SJCRH30 (cell line): Measurements from ENCODE around the gene PLEKHG5. TPM values are rescaled to one million over a fixed set of nuclear protein-coding genes. Genes with fewer than 3 reads are reported as not detected.

Experiments used
- DNase-seq, 2 experiments: peaks; one replicate each; pipeline ENCODE4 v3.0.0-alpha.2; 2015 to 2020
- H3K27ac ChIP-seq: fragments of 250-450 bp; sonication (Bioruptor Pico); 2 replicates; pipeline ENCODE4 v1.5.1; 2020; ENCODE audit warnings: mild to moderate bottlenecking, moderate library complexity
- H3K27me3 ChIP-seq: fragments of 250-450 bp; sonication (Bioruptor Pico); 2 replicates; pipeline ENCODE4 v1.5.1; 2020; ENCODE audit warnings: mild to moderate bottlenecking, moderate library complexity
- H3K36me3 ChIP-seq: fragments of 250-450 bp; sonication (Bioruptor Pico); 2 replicates; pipeline ENCODE4 v1.5.1; 2020; ENCODE audit warnings: mild to moderate bottlenecking, moderate library complexity
- H3K4me1 ChIP-seq: fragments of 250-450 bp; sonication (Bioruptor Pico); 2 replicates; pipeline ENCODE4 v1.5.1; 2020; ENCODE audit warnings: mild to moderate bottlenecking, moderate library complexity
- H3K4me3 ChIP-seq: fragments of 250-450 bp; sonication (Bioruptor Pico); 2 replicates; pipeline ENCODE4 v1.5.1; 2020; ENCODE audit warnings: mild to moderate bottlenecking, moderate library complexity
- H3K9me3 ChIP-seq: fragments of 250-450 bp; sonication (Bioruptor Pico); replicated peaks from 2 replicates; pipeline ENCODE4 v1.5.1; 2020; ENCODE audit warnings: mild to moderate bottlenecking, moderate library complexity
- total RNA-seq: library from RNA; depleted of rRNA; stranded (reverse); fragments of >200 nt; shearing (Covaris generic); gene quantifications from 2 replicates; pipeline ENCODE4 v1.2.3, GENCODE V29; 2014; rRNA removed

Gene PLEKHG5
- total RNA-seq, result 3.7 and 5.3 TPM in 2 replicates

- Histone ChIP-seq H3K9me3 (no peaks in the 10 kb centered on the region), H3K27me3 (0 out of 2 replicates have a peak, but pooled peaks cover 4% of the 10 kb centered on the region), H3K4me3 (peak within 1 kb of the TSS; percentile 72), H3K4me1 (peaks cover 15% of the 10 kb centered on the region), H3K36me3 (no peaks in the 10 kb centered on the region), H3K27ac (peak within 1 kb of the TSS; percentile 36; the same call in 1 of the 2 replicates)
- no peak for DNase-seq
Observed at GRCh38 chr1:6491480-6491962, at the start of gene PLEKHG5. Gene PLEKHG5, minus strand, starts transcription at chr1:6491667. Its CDS starts 14,096 bp downstream, at chr1:6477571.

- Histone ChIP-seq H3K36me3 (peaks cover 46% of the 10 kb centered on the region), H3K27me3 (no peaks in the 10 kb centered on the region), H3K4me1 (no peaks in the 10 kb centered on the region), H3K4me3 (no peak overlapping the region), H3K9me3 (no peaks in the 10 kb centered on the region), H3K27ac (no peak overlapping the region)
- DNase-seq, result no peak
Observed at GRCh38 chr1:6538956-6539355, 47.5 kb upstream of the PLEKHG5 start.

GRCh38 chr1:6536291-6536690, 44.8 kb upstream of the PLEKHG5 start:
- Histone ChIP-seq H3K9me3 (no peaks in the 10 kb centered on the region), H3K27ac (no peak overlapping the region), H3K4me3 (no peak overlapping the region), H3K36me3 (peaks cover 57% of the 10 kb centered on the region), H3K27me3 (no peaks in the 10 kb centered on the region), H3K4me1 (no peaks in the 10 kb centered on the region)
- DNase-seq, result no peak

GRCh38 chr1:6535214-6535613, 43.7 kb upstream of the PLEKHG5 start:
- Histone ChIP-seq H3K27me3 (no peaks in the 10 kb centered on the region), H3K4me1 (no peaks in the 10 kb centered on the region), H3K4me3 (no peak overlapping the region), H3K9me3 (no peaks in the 10 kb centered on the region), H3K36me3 (peaks cover 60% of the 10 kb centered on the region), H3K27ac (no peak overlapping the region)
- no peak for DNase-seq

- peaks cover 67% of the 10 kb centered on the region for H3K36me3 ChIP-seq
- no peak overlapping the region for H3K4me3 ChIP-seq
- no peaks in the 10 kb centered on the region for H3K4me1 ChIP-seq
- no peaks in the 10 kb centered on the region for H3K27me3 ChIP-seq
- no peak overlapping the region for H3K27ac ChIP-seq
- no peak for DNase-seq
- H3K9me3 ChIP-seq, result no peaks in the 10 kb centered on the region
Observed at GRCh38 chr1:6534248-6534822, 42.9 kb upstream of the PLEKHG5 start.

GRCh38 chr1:6531996-6532395, 40.5 kb upstream of the PLEKHG5 start:
- Histone ChIP-seq H3K4me3 (no peak overlapping the region), H3K36me3 (peaks cover 74% of the 10 kb centered on the region), H3K9me3 (no peaks in the 10 kb centered on the region), H3K27ac (no peak overlapping the region), H3K27me3 (no peaks in the 10 kb centered on the region), H3K4me1 (no peaks in the 10 kb centered on the region)
- no peak for DNase-seq

GRCh38 chr1:6530504-6531160, 39.2 kb upstream of the PLEKHG5 start:
- H3K4me3 ChIP-seq, result no peak overlapping the region
- no peak overlapping the region for H3K27ac ChIP-seq
- H3K36me3 ChIP-seq, result peaks cover 82% of the 10 kb centered on the region
- no peaks in the 10 kb centered on the region for H3K4me1 ChIP-seq
- DNase-seq, result no peak
- H3K27me3 ChIP-seq, result no peaks in the 10 kb centered on the region
- no peaks in the 10 kb centered on the region for H3K9me3 ChIP-seq

GRCh38 chr1:6528492-6528891, 37.0 kb upstream of the PLEKHG5 start:
- no peak for DNase-seq
- no peaks in the 10 kb centered on the region for H3K9me3 ChIP-seq
- H3K36me3 ChIP-seq, result peaks cover 84% of the 10 kb centered on the region
- no peaks in the 10 kb centered on the region for H3K4me1 ChIP-seq
- no peak overlapping the region for H3K27ac ChIP-seq
- H3K4me3 ChIP-seq, result no peak overlapping the region
- no peaks in the 10 kb centered on the region for H3K27me3 ChIP-seq

GRCh38 chr1:6526316-6526715, 34.8 kb upstream of the PLEKHG5 start:
- peaks cover 62% of the 10 kb centered on the region for H3K36me3 ChIP-seq

GRCh38 chr1:6523566-6523965, 32.1 kb upstream of the PLEKHG5 start:
- Histone ChIP-seq H3K4me1 (peaks cover 17% of the 10 kb centered on the region), H3K4me3 (no peak overlapping the region), H3K36me3 (peaks cover 36% of the 10 kb centered on the region), H3K9me3 (no peaks in the 10 kb centered on the region), H3K27ac (no peak overlapping the region), H3K27me3 (no peaks in the 10 kb centered on the region)
- DNase-seq, result peak; percentile 48 to 77

More at GRCh38 chr1:6526316-6526715, 34.8 kb upstream of the PLEKHG5 start:
- no peak for DNase-seq
- Histone ChIP-seq H3K27ac (no peak overlapping the region), H3K9me3 (no peaks in the 10 kb centered on the region), H3K27me3 (no peaks in the 10 kb centered on the region), H3K4me1 (no peaks in the 10 kb centered on the region), H3K4me3 (no peak overlapping the region)

- Histone ChIP-seq H3K36me3 (peaks cover 25% of the 10 kb centered on the region), H3K4me1 (peaks cover 19% of the 10 kb centered on the region), H3K27ac (no peak overlapping the region), H3K27me3 (no peaks in the 10 kb centered on the region), H3K4me3 (no peak overlapping the region), H3K9me3 (no peaks in the 10 kb centered on the region)
- no peak for DNase-seq
Observed at GRCh38 chr1:6521536-6521935, 30.1 kb upstream of the PLEKHG5 start.

GRCh38 chr1:6519935-6520671, 28.6 kb upstream of the PLEKHG5 start:
- peak; percentile 94 to 96 for DNase-seq

GRCh38 chr1:6519491-6519934, 28.0 kb upstream of the PLEKHG5 start:
- H3K4me1 ChIP-seq, result peaks cover 24% of the 10 kb centered on the region
- H3K9me3 ChIP-seq, result no peaks in the 10 kb centered on the region
- no peaks in the 10 kb centered on the region for H3K27me3 ChIP-seq
- peak; percentile 67 to 72 for DNase-seq
- peak overlapping the region; percentile 5; the same call in 1 of the 2 replicates for H3K27ac ChIP-seq
- H3K36me3 ChIP-seq, result peaks cover 7% of the 10 kb centered on the region
- peak overlapping the region; percentile 7; the same call in 1 of the 2 replicates for H3K4me3 ChIP-seq

More at GRCh38 chr1:6519935-6520671, 28.6 kb upstream of the PLEKHG5 start:
- H3K27me3 ChIP-seq, result no peaks in the 10 kb centered on the region
- H3K4me3 ChIP-seq, result peak overlapping the region; percentile 7; the same call in 1 of the 2 replicates
- peaks cover 10% of the 10 kb centered on the region for H3K36me3 ChIP-seq
- peaks cover 24% of the 10 kb centered on the region for H3K4me1 ChIP-seq
- peak overlapping the region; percentile 5; the same call in 1 of the 2 replicates for H3K27ac ChIP-seq
- no peaks in the 10 kb centered on the region for H3K9me3 ChIP-seq

- Histone ChIP-seq H3K4me1 (peaks cover 41% of the 10 kb centered on the region), H3K4me3 (no peak overlapping the region), H3K36me3 (no peaks in the 10 kb centered on the region), H3K9me3 (no peaks in the 10 kb centered on the region), H3K27ac (no peak overlapping the region), H3K27me3 (no peaks in the 10 kb centered on the region)
- peak in 1 of 2 experiments; percentile 13 for DNase-seq
Observed at GRCh38 chr1:6517435-6517851, 26.0 kb upstream of the PLEKHG5 start.

- no peaks in the 10 kb centered on the region for H3K9me3 ChIP-seq
- H3K36me3 ChIP-seq, result no peaks in the 10 kb centered on the region
- DNase-seq, result peak; percentile 9 to 13
- peaks cover 56% of the 10 kb centered on the region for H3K4me1 ChIP-seq
- no peak overlapping the region for H3K4me3 ChIP-seq
- H3K27me3 ChIP-seq, result no peaks in the 10 kb centered on the region
- no peak overlapping the region for H3K27ac ChIP-seq
Observed at GRCh38 chr1:6515771-6516170, 24.3 kb upstream of the PLEKHG5 start.
